NCI-H1092 (cell line): Measurements from ENCODE around the gene C6.
"Not testable (repeated sequence)": the region's sequence is repeated elsewhere in the genome, so short reads cannot be mapped to it uniquely, and the experiment has no call there.

Source experiments
- DNase-seq: peaks from one replicate; lab custom pipeline; 2025; lab: John Stamatoyannopoulos, UW

The C6 gene

DNA sequence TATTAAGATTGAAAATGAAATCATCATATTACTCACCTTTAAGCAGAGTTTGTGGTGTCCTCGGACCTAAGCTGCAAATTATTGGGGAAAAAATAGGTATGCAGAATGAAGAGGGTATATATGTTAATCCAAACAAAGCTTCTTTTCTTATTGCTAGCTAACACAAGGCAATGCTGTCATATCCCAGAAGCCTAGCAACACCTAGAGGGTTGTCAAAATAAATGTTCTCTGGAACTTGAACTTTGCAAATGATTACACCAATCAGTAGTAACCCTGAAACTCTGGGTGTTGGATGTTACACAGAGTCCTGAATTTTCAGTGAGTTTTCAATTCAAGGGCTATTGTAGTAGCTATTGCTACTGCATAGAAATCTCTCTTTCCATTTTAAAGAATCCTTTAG is at the start of gene C6:
Gene C6 (minus strand): TSS at position 193 of the 400 bp plus-strand sequence. CDS start 10,302 bp downstream, outside the sequence.
- no peak for DNase-seq

- DNase-seq: no peak
Observed at GRCh38 chr5:41256400-41256799, 43.1 kb upstream of the C6 start.

DNA sequence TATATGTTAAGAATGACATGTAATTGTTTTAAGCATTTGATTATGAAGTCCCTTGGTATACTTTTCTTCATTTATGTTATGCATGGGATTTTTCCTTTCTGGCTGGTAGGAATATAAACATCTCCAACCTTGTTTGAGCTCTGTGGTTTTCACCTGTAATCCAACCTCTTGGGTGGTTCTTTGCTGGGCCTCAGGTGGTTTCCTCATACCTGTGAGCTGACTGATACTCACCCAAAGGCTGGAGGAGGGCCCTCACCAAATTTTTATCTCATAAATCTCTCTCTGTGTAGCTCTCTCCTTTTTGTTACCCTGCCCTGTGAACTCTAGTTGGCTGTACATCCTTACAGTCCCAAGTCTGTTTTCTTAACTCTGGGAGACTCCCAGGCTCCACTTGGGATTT is 39.8 kb upstream of the C6 start:
- DNase-seq: no peak

DNA sequence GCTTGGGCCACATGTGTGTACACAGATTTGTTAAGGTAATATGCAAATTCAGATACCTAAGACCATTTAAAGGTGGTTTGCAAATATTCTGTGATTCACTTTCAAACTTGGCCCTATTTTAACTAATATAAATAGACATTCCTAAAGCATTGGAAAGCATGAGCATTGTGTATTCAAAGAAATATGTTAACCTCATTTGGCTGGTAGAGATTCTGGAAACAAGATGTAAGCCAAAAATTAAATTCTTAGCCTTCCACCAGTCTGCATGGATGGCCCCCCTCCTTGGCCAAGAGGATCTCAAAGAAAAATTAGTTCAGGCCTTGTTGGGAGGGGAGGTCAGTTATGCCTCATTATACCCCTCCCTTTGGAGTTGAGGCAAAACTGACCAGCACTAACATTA is 38.7 kb upstream of the C6 start:
- no peak for DNase-seq

DNA sequence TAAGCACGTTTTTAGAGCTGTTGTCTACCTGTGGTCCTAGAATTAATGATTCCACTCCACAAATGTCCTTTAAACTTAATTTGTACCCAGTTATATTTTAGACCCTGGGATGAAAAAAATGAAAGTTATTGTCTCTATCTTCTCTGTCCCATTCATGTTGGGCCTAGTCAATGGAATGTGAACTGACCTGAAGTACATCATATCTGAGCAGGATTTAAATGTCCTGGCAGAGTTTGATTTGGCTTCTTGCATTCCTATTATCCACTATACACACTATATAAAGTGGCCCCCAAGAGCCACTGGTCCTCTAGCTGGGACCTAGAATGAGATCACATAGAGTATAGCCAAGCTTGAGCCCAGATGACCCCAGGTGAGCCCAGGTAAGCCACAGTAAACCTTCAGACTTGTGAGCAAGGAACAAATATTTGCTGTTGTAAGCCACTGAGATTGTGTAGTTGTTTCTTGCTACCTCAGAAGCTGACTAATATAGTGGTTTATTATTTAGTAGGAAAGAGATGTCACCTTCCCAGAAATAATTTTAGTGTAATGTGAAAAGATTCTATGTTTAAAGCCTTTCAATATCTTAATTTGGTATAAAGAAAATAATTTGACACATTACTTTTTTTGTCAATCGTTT is 37.1 kb upstream of the C6 start:
- DNase-seq: no peak

DNA sequence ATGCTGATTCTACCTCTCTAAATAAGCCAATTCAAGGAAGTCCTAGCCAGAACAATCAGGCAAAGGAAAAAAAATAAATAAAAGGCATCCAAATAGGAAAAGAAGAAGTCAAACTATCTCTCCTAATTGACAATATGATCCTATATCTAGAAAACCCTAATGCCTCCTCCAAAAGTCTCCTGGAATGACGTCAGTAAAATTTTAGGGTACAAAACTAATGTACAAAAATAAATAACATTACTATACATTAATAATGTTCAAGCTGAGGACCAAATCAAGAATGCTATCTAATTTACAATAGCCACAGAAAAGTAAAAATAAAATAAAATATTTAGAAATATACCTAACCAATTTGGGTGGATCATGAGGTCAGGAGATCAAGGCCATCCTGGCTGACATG is 33.8 kb upstream of the C6 start:
- no peak for DNase-seq

DNA sequence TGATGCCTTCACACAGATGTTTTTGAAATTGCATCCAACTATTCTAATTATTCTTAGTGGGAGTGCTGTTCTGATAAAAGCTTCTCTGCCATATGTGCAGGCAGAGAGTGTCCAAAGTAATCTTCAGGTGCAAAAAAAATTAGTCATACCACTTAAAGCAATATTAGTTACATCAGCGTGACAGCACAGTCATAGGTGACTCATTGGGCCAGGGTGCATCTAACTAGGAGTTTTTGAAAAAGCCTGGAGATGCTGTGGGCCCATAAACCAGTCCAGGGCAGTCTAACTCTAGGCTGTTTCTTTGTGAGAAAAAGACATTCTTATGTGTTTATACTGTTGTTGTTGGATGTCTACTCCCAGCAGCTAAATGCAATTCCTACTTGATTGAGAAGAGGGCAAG is 33.0 kb upstream of the C6 start:
- DNase-seq: no peak

DNA sequence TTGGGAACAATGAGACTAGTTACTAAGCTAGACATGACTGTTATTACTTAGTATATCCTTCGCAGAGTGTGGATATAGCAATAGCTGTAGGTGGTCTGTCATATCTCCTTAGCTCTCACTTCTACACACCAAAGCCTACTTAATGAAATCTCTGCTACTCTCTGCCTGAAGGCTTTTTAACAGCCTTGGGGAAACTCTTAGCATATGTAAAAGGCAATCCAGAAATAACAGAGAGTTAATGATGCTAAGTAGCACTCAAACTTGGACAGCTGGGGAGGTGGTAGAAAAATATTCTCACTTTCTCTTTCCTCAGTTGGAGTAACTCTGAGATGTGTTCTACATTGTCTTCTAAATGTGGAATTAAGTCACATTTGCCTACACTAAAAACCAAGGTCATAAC is 30.2 kb upstream of the C6 start:
- DNase-seq: no peak

DNA sequence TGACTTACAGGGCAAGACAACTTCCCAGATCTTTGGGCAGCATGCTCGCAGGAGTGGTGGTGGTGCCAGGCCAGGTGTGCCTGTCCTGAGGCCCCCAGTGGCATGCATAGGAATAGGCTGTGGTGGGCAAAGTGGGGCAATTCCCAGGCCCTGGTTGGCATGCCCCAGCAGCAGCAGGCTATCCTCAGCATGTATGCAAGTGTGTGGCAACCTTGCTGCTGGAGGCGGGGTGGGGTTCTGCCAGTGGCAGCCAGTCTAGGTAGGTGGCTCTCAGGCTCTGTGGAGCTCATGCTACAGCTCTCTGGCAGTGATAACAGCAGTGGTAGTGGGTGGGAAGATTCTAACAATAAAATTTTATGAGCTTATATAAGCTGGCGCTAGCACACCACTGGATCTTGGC is 27.7 kb upstream of the C6 start:
- no peak for DNase-seq

GRCh38 chr5:41240390-41240789 is 27.1 kb upstream of the C6 start:
- DNase-seq: no peak

GRCh38 chr5:41234475-41234874 is 21.1 kb upstream of the C6 start:
- DNase-seq: no peak

DNA sequence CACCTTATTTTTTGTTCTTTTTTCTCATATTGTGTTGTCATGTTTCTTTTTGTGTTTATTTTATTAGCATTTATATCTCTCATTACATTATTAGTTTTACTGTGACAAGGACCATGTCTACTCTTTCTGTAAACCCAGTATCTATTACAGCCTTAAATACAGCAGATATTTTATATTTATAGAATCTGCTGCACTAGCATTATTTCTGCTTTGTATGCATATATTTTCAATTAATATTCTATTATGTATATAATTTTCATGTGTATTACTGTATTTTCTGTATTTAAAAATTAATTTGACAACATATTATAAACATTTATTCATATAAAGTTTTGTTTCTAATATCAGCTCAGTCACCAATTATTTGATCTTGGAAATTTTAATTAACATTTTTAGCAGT is 19.5 kb upstream of the C6 start:
- DNase-seq: no peak

DNA sequence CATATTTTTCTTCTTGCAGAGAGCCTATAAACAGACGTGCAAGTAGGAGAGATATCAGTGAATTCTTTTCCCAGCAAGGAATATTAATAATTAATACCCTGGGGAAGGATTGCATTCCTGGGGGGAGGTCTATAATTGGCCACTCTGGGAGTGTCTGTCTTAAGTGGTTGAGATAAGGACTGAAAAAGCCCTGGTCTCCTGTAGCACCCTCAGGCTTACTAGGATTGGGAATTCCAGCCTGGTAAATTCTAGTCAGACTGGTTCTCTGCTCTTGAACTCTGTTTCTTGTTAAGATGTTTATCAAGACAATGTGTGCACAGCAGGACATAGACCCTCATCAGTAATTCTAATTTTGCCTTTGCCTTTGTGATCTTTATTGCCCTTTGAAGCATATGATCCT is 16.9 kb upstream of the C6 start:
- DNase-seq: not testable (repeated sequence)

- DNase-seq: no peak
Observed at GRCh38 chr5:41223962-41224361, 10.6 kb upstream of the C6 start.

DNA sequence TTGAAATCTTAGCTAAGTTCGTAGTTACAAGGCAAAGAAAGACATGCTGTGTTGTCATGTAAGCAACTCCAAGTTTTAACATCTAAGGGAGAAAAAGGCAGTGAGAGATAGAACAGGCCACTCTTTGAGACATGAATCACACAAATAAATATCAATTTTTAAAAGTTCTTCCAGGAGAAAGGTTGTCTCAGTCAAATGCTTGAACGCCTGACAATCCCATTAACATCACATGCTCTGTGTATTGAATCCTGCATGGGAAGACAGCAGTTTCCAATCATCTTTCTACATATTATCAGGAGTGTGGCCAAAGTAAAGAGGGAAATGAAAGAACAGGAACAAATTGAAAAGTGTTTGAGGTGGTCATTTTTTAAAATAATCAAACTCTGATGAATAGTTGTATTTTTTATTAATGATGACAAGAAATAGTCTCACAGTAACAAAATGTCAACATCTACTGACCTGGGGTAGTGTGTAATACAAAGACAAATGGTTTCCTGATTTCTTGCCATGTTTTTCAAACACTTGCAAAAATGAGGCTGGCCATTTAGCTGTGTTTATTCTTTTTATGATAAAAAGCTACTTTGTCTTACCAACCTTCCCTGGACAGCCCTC is 6.4 kb upstream of the C6 start:
- no peak for DNase-seq

DNA sequence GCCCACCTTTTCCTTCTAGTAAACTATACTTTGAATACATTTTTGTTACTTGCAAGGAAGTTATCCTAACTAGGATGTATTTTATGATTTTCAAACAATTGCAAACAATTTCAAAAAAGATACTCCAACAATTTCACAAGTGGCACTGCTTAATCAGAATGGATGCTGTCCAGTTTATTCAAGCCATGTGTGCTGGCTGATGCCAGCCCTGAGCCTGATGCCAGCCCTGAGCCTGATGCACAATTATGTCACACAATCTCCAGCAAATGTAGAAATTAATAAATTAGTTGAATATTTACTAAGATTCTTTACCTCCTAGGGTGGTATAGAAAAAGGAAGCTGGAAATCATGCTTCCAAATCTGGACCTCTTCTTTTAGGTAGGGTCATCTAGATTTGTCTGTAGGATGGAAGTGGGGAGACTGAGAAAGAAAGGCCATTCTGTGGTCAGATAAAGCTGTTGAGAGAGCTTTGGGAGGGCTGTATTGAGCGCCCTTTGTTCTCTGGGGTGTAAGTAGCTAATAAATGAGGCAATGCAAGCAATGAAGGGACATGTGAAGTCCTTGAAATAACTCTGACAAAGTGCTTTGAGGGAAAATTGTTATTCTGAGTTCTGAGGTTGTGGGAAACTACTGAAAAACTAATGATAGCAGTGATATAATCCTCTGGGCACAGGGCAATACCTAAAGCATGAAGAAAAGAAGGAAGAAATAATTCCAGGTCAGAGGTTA is 5.8 kb upstream of the C6 start:
- DNase-seq: no peak

- no peak for DNase-seq
Observed at GRCh38 chr5:41214182-41214581, 850 bp upstream of the C6 start.

DNA sequence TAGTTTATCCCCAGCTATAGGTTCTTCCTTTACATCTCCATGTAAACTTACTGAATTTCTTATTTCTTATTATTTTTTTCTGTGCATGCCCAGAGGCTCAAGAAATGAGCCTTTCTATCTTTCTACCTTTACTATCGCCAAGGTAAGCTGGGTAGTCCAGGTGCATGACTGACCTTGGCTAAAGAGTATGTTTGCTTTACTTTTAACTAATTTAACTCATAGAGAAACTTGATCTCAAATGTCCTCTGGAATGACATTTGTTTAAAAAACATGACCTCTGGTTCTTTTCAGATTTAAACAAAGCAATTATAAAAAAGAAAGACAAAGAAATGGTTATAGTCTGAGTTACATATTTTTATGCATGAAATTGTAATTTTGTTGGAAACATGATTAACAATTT is 397 bp downstream of the C6 start:
- DNase-seq: no peak

DNA sequence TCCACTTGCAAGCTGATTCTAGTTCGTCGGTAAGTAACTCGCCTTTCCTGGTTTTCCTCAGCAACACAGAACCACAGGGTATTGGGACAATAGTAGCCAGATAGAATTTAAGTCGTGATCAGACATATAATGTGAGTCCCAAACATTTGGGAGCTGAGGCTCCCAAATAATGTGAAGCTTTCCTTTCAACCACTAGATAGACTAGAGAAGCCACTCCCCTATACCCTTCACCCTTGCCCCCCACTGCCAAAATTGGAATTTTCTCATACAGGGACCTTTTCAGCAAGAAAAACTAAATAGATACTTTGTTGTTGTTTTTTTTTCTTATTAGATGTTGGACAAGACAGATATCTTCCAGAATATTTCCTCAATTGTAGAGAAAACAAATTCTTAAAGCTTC is 1.9 kb downstream of the C6 start:
- DNase-seq: no peak

DNA sequence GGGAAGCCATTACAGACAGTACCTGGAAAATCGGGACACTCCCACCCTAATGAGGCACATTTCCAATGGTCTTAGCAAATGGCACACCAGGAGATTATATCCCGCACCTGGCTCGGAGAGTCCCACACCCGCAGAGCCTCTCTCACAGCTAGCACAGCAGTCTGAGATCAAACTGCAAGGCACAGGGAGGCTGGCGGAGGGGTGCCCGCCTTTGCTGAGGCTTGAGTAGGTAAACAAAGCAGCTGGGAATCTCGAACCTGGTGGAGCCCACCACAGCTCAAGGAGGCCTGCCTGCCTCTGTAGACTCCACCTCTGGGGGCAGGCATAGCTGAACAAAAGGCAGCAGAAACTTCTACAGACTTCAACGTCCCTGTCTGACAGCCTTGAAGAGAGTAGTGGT is 7.9 kb downstream of the C6 start:
- DNase-seq: not testable (repeated sequence)

GRCh38 chr5:41203033-41203432 is 10.3 kb downstream of the C6 start:
- no peak for DNase-seq

- no peak for DNase-seq
Observed at GRCh38 chr5:41201082-41201772, 12.1 kb downstream of the C6 start.

- DNase-seq: no peak
Observed at GRCh38 chr5:41200506-41200905, 12.8 kb downstream of the C6 start.
